ENCODE measurements around the gene GTPBP4.

Gene GTPBP4

GRCh38 chr10:1068380-1069361 lies 80.4 kb downstream of the GTPBP4 start:
- in situ Hi-C loops (cut with HindIII; ENCODE audit: low pct_ligation_motif_present, low pct_unique_long_range_greater_than_20kb, low sequenced_read_pairs): no loop called here
- no peak for DNase-seq

Measured in ACHN (cell line).